ENCODE data around the gene CDPF1.
"Not testable (repeated sequence)": the region's sequence is repeated elsewhere in the genome, so short reads cannot be mapped to it uniquely, and the experiment has no call there.

- TF ChIP-seq, protein P1, sequence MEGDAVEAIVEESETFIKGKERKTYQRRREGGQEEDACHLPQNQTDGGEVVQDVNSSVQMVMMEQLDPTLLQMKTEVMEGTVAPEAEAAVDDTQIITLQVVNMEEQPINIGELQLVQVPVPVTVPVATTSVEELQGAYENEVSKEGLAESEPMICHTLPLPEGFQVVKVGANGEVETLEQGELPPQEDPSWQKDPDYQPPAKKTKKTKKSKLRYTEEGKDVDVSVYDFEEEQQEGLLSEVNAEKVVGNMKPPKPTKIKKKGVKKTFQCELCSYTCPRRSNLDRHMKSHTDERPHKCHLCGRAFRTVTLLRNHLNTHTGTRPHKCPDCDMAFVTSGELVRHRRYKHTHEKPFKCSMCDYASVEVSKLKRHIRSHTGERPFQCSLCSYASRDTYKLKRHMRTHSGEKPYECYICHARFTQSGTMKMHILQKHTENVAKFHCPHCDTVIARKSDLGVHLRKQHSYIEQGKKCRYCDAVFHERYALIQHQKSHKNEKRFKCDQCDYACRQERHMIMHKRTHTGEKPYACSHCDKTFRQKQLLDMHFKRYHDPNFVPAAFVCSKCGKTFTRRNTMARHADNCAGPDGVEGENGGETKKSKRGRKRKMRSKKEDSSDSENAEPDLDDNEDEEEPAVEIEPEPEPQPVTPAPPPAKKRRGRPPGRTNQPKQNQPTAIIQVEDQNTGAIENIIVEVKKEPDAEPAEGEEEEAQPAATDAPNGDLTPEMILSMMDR (IDR thresholded peaks at IDR 0.05): not testable (repeated sequence)
- TF ChIP-seq POLR2A (IDR thresholded peaks at IDR 0.05): not testable (repeated sequence)
Observed at GRCh38 chr22:46265627-46266026, 15.5 kb upstream of the CDPF1 start.

Measured in heart left ventricle (tissue), 13 donors.